Measurements from ENCODE around the gene PSENEN.
A peak's percentile ranks its signal among the peaks of the same experiment; 100 is the strongest.

Gene PSENEN

DNA sequence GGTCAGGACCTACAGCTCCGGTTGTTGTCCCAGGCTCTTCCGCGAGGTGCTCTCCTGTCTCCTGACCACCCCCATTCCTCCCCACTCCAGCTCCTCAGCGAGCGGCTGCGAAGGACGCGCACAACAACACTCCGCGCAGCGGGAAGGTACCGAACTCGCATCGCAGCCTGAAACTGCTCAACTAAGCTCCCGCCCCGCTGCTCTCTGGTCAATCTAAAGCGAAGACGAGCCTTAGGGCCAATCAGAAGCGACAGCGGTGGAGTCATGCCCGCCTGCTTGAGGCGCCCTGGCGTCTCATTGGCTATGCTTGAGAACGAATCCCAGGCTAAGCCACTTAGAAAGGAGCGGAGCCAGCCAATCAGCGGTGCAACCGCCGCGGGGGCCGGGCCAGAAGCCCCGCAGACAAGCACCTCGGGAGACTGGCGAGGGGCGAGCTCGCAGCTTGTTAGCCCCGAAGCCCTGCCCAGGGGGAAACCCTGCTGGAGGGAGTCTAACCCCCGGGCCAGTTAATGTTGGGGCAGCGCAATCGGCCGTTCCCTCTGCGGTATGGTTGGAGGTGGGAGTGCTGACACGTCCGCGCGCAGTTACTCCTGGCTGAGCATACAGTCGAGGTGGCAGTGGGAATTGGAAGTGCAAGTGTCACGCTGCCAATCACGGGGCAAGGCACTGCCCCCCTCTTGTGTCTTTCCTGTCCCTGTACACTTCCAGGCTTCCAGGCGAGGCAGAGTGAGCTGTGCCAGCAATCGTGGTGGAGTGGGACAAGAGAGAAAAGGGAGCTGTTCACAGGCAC, 43.0 kb upstream of the PSENEN start:
- H3K27me3 ChIP-seq (ENCODE audit: control insufficient read depth in 1 of 2, insufficient read depth in 1 of 2, low read length in 2 of 2) = peaks cover 0 to 4% of the 10 kb centered on the region in 2 experiments
- no peak overlapping the region for H2BK15ac ChIP-seq (ENCODE audit: low read depth, poor library complexity, severe bottlenecking)

DNA sequence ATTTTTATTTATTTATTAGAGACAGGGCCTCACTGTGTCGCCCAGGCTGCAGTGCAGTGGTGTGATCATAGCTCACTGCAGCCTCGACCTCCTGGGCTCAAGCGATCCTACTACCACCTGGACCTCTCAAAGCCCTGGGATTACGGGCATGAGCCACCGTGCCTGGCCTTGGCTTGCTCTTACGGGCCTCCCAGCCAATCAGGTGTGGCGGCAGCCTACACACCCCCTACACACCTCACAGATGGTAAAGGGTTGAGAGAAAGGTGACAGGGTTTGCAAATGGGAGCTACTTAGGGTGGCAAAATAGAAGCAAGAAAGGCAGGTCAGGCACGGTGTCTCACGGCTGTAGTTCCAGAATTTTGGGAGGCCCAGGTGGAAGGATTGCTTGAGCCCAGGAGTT, 42.1 kb upstream of the PSENEN start:
- Histone ChIP-seq H3K27ac (ENCODE audit: low read length, poor library complexity, severe bottlenecking) (no peak overlapping the region), H2BK12ac (ENCODE audit: low read length in 2 of 2) (no peak overlapping the region), H3K36me3 (ENCODE audit: control insufficient read depth in 1 of 2, insufficient read depth in 2 of 2, low read depth in 1 of 2, low read length in 2 of 2) (no peaks in the 10 kb centered on the region), H3K9ac (ENCODE audit: low read length) (no peak overlapping the region), H3K79me1 (replicated peaks; ENCODE audit: low read length, poor library complexity, severe bottlenecking) (no peaks in the 10 kb centered on the region), H2BK15ac (ENCODE audit: low read depth, poor library complexity, severe bottlenecking) (no peak overlapping the region), H3K18ac (ENCODE audit: low read depth in 1 of 2, low read length in 2 of 2) (no peak overlapping the region), H3K4me1 (ENCODE audit: control insufficient read depth, insufficient read depth, low read depth, low read length) (peaks cover 7% of the 10 kb centered on the region), H3K9me3 (ENCODE audit: control insufficient read depth, low read length) (no peaks in the 10 kb centered on the region), H3K4ac (ENCODE audit: low read depth in 1 of 2, low read length in 2 of 2) (no peak overlapping the region), H3K27me3 (ENCODE audit: control insufficient read depth in 1 of 2, insufficient read depth in 1 of 2, low read length in 2 of 2) (peaks cover 2 to 4% of the 10 kb centered on the region in 2 experiments), H4K8ac (ENCODE audit: low read length) (no peak overlapping the region), H3K4me2 (ENCODE audit: low read length, poor library complexity, severe bottlenecking) (no peak overlapping the region), H3K4me3 (ENCODE audit: insufficient read depth in 1 of 2, low read depth in 1 of 2, low read length in 2 of 2) (no peak overlapping the region), H4K91ac (ENCODE audit: low read length) (peak overlapping the region; percentile 32), H2AFZ (ENCODE audit: low read depth, low read length) (no peak overlapping the region), H2AK5ac (ENCODE audit: low read length, severe bottlenecking) (no peak overlapping the region), H3K23ac (ENCODE audit: low read length in 2 of 2) (no peak overlapping the region), H2BK120ac (ENCODE audit: low read depth, low read length) (no peak overlapping the region), H2BK5ac (ENCODE audit: low read depth, low read length, poor library complexity, severe bottlenecking) (no peak overlapping the region), H3K14ac (ENCODE audit: low read length in 2 of 2) (no peak overlapping the region)
- WGBS = 69% methylated on average over 5 of the region's 9 CpGs
- DNase-seq = no peak

More for the DNA sequence above, 43.0 kb upstream of the PSENEN start:
- Histone ChIP-seq H4K91ac (ENCODE audit: low read length) (no peak overlapping the region), H4K8ac (ENCODE audit: low read length) (peak overlapping the region; percentile 92), H3K23ac (ENCODE audit: low read length in 2 of 2) (no peak overlapping the region), H3K4ac (ENCODE audit: low read depth in 1 of 2, low read length in 2 of 2) (no peak overlapping the region), H3K27ac (ENCODE audit: low read length, poor library complexity, severe bottlenecking) (no peak overlapping the region), H3K36me3 (ENCODE audit: control insufficient read depth in 1 of 2, insufficient read depth in 2 of 2, low read depth in 1 of 2, low read length in 2 of 2) (no peaks in the 10 kb centered on the region), H2BK120ac (ENCODE audit: low read depth, low read length) (no peak overlapping the region), H3K18ac (ENCODE audit: low read depth in 1 of 2, low read length in 2 of 2) (no peak overlapping the region), H2BK5ac (ENCODE audit: low read depth, low read length, poor library complexity, severe bottlenecking) (no peak overlapping the region), H3K9ac (ENCODE audit: low read length) (peak overlapping the region; percentile 65), H2BK12ac (ENCODE audit: low read length in 2 of 2) (peak overlapping the region in 1 of 2 experiments; percentile 72), H2AK5ac (ENCODE audit: low read length, severe bottlenecking) (no peak overlapping the region), H2AFZ (ENCODE audit: low read depth, low read length) (peak overlapping the region; percentile 44), H3K9me3 (ENCODE audit: control insufficient read depth, low read length) (no peaks in the 10 kb centered on the region), H3K4me2 (ENCODE audit: low read length, poor library complexity, severe bottlenecking) (peak overlapping the region; percentile 74), H3K4me3 (ENCODE audit: insufficient read depth in 1 of 2, low read depth in 1 of 2, low read length in 2 of 2) (peak overlapping the region; percentile 57 to 89), H3K14ac (ENCODE audit: low read length in 2 of 2) (no peak overlapping the region), H3K79me1 (replicated peaks; ENCODE audit: low read length, poor library complexity, severe bottlenecking) (no peaks in the 10 kb centered on the region), H3K4me1 (ENCODE audit: control insufficient read depth, insufficient read depth, low read depth, low read length) (peaks cover 7% of the 10 kb centered on the region)
- peak; percentile 98 for DNase-seq
- under 1% methylated on average over 48 of the region's 50 CpGs for WGBS

DNA sequence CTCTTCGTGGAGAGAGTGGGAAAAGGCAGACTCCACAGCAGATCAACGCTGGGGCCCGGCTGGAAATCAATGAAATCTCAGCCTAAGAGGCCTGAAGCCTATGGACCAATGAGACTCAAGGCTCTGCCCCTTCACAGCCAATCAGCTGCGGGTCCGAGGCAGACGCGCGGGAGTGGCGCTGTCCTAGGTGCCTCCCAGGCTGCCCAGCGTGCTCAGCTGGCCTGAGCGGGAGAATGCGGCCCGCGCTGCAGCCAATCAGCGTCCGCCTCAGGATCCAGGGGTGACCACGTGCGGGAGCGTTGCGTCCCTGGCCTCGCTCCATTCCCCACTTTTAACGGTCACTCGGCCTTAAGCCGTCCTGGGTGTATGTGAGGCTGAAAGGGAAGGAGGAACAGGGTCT, 41.2 kb upstream of the PSENEN start, which contains the start of gene ZBTB32:
ZBTB32 (plus strand) TSS at position 341 of the 400 bp plus-strand sequence. CDS start 10,069 bp downstream, outside the sequence.
- Histone ChIP-seq H3K27ac (ENCODE audit: low read length, poor library complexity, severe bottlenecking) (no peak within 1 kb of the TSS), H4K91ac (ENCODE audit: low read length) (peak within 1 kb of the TSS; percentile 32), H2BK120ac (ENCODE audit: low read depth, low read length) (no peak within 1 kb of the TSS), H2BK5ac (ENCODE audit: low read depth, low read length, poor library complexity, severe bottlenecking) (no peak within 1 kb of the TSS), H2AK5ac (ENCODE audit: low read length, severe bottlenecking) (no peak within 1 kb of the TSS), H3K9ac (ENCODE audit: low read length) (no peak within 1 kb of the TSS), H3K36me3 (ENCODE audit: control insufficient read depth in 1 of 2, insufficient read depth in 2 of 2, low read depth in 1 of 2, low read length in 2 of 2) (no peaks in the 10 kb centered on the region), H4K8ac (ENCODE audit: low read length) (no peak within 1 kb of the TSS), H2BK15ac (ENCODE audit: low read depth, poor library complexity, severe bottlenecking) (no peak within 1 kb of the TSS), H3K23ac (ENCODE audit: low read length in 2 of 2) (no peak within 1 kb of the TSS), H3K14ac (ENCODE audit: low read length in 2 of 2) (no peak within 1 kb of the TSS), H3K4me1 (ENCODE audit: control insufficient read depth, insufficient read depth, low read depth, low read length) (peaks cover 7% of the 10 kb centered on the region), H3K27me3 (ENCODE audit: control insufficient read depth in 1 of 2, insufficient read depth in 1 of 2, low read length in 2 of 2) (peaks cover 3 to 4% of the 10 kb centered on the region in 2 experiments), H3K4me3 (ENCODE audit: insufficient read depth in 1 of 2, low read depth in 1 of 2, low read length in 2 of 2) (no peak within 1 kb of the TSS), H3K9me3 (ENCODE audit: control insufficient read depth, low read length) (no peaks in the 10 kb centered on the region), H3K18ac (ENCODE audit: low read depth in 1 of 2, low read length in 2 of 2) (no peak within 1 kb of the TSS), H3K79me1 (replicated peaks; ENCODE audit: low read length, poor library complexity, severe bottlenecking) (no peaks in the 10 kb centered on the region), H2BK12ac (ENCODE audit: low read length in 2 of 2) (no peak within 1 kb of the TSS), H3K4ac (ENCODE audit: low read depth in 1 of 2, low read length in 2 of 2) (no peak within 1 kb of the TSS), H3K4me2 (ENCODE audit: low read length, poor library complexity, severe bottlenecking) (no peak within 1 kb of the TSS), H2AFZ (ENCODE audit: low read depth, low read length) (no peak within 1 kb of the TSS)
- DNase-seq = peak; percentile 56
- WGBS = 43% methylated on average over 24 of the region's 24 CpGs

DNA sequence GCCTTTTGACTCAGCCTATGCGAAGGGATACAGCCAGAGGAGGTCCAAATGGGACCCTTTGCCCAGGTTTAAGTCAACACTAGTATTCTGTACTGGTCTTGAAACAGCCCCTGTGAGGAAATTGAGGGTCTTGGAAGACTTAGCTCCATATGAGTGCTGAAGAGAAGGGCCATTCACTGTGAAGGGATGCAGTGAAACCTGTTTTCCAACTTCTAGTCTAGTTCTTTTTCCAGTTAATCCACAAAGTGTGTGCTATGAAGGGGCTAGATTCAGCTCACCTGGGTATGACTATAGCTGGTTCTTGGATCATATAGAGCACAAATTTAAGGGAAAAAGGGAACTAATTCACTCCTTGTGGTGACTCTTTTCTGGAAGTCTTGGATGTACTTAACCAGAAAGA, 37.1 kb upstream of the PSENEN start:
- H2BK5ac ChIP-seq (ENCODE audit: low read depth, low read length, poor library complexity, severe bottlenecking) = no peak overlapping the region
- no peak overlapping the region for H2BK12ac ChIP-seq (ENCODE audit: low read length in 2 of 2)
- 73% methylated on average over 1 of the region's 1 CpG for WGBS
- no peaks in the 10 kb centered on the region for H3K4me1 ChIP-seq (ENCODE audit: control insufficient read depth, insufficient read depth, low read depth, low read length)
- no peaks in the 10 kb centered on the region for H3K9me3 ChIP-seq (ENCODE audit: control insufficient read depth, low read length)
- no peaks in the 10 kb centered on the region for H3K36me3 ChIP-seq (ENCODE audit: control insufficient read depth in 1 of 2, insufficient read depth in 2 of 2, low read depth in 1 of 2, low read length in 2 of 2)
- no peak overlapping the region for H2AFZ ChIP-seq (ENCODE audit: low read depth, low read length)
- H3K27ac ChIP-seq (ENCODE audit: low read length, poor library complexity, severe bottlenecking) = no peak overlapping the region
- H3K4me2 ChIP-seq (ENCODE audit: low read length, poor library complexity, severe bottlenecking) = no peak overlapping the region
- no peak for DNase-seq
- H2BK15ac ChIP-seq (ENCODE audit: low read depth, poor library complexity, severe bottlenecking) = no peak overlapping the region
- H3K27me3 ChIP-seq (ENCODE audit: control insufficient read depth in 1 of 2, insufficient read depth in 1 of 2, low read length in 2 of 2) = peaks cover 2 to 18% of the 10 kb centered on the region in 2 experiments
- H2AK5ac ChIP-seq (ENCODE audit: low read length, severe bottlenecking) = no peak overlapping the region
- H3K9ac ChIP-seq (ENCODE audit: low read length) = no peak overlapping the region
- H3K14ac ChIP-seq (ENCODE audit: low read length in 2 of 2) = no peak overlapping the region
- H3K23ac ChIP-seq (ENCODE audit: low read length in 2 of 2) = no peak overlapping the region
- H3K79me1 ChIP-seq (replicated peaks; ENCODE audit: low read length, poor library complexity, severe bottlenecking) = no peaks in the 10 kb centered on the region
- no peak overlapping the region for H2BK120ac ChIP-seq (ENCODE audit: low read depth, low read length)
- no peak overlapping the region for H3K18ac ChIP-seq (ENCODE audit: low read depth in 1 of 2, low read length in 2 of 2)
- no peak overlapping the region for H4K8ac ChIP-seq (ENCODE audit: low read length)
- no peak overlapping the region for H4K91ac ChIP-seq (ENCODE audit: low read length)
- H3K4me3 ChIP-seq (ENCODE audit: insufficient read depth in 1 of 2, low read depth in 1 of 2, low read length in 2 of 2) = no peak overlapping the region
- no peak overlapping the region for H3K4ac ChIP-seq (ENCODE audit: low read depth in 1 of 2, low read length in 2 of 2)

All from mesenchymal stem cell (in vitro differentiated cells and primary cell).